ENCODE data around the gene USPL1.

- TF ChIP-seq ZNF639 (tag by site-specific recombination; IDR thresholded peaks at IDR 0.05) = no peak
- no peak for TF ChIP-seq ZNF133 (tag by site-specific recombination; IDR thresholded peaks at IDR 0.05)
- TF ChIP-seq IKZF3 (tag by site-specific recombination; IDR thresholded peaks at IDR 0.05) = no peak
- TF ChIP-seq CTCF (tag by site-specific recombination; IDR thresholded peaks at IDR 0.05) = no peak
- no peak for TF ChIP-seq ZNF302 (tag by site-specific recombination; IDR thresholded peaks at IDR 0.05; ENCODE audit: low read depth)
- TF ChIP-seq KLF16 (tag by site-specific recombination; IDR thresholded peaks at IDR 0.05) = no peak
- TF ChIP-seq ZNF792 (tag by site-specific recombination; IDR thresholded peaks at IDR 0.05) = no peak
- TF ChIP-seq ZNF664 (tag by site-specific recombination; IDR thresholded peaks at IDR 0.05) = no peak
- TF ChIP-seq ZNF274 (IDR thresholded peaks at IDR 0.05; ENCODE audit: low read length) = no peak
- TF ChIP-seq ZNF274 (tag by site-specific recombination; IDR thresholded peaks at IDR 0.05; ENCODE audit: borderline replicate concordance) = no peak
Observed at GRCh38 chr13:30659980-30660379, 42.3 kb downstream of the USPL1 start.
